ENCODE data around the gene NPIPB8.
"Not testable (repeated sequence)": the region's sequence is repeated elsewhere in the genome, so short reads cannot be mapped to it uniquely, and the experiment has no call there.

Gene NPIPB8

DNA sequence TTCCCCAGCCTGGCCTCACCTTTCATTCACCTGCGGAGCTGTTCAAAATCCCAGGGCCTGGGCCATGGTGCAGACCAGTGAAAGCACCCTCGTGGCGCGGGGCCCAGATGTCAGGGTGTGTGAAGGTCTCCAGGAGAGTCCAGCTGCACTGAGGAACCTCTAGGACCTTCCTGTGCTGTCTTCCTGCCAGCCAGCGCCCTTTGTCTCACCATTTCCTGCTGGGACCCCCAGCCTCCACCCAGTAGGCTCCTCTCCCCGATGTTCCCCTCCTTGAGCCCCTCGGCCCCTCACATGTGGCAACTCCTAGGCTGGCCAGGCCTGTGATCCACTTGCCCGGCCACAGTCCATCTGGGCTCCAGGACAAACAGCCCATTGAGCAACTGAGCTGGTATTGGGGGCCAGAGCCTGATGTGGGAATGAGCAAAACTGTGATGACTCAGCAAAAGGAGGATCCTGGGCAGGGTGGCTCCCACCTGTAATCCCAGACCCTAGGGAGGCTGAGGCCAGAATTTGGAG, 41.7 kb upstream of the NPIPB8 start:
- Histone ChIP-seq H3K79me1 (ENCODE audit: low read length) (no peaks in the 10 kb centered on the region), H3K4me3 (ENCODE audit: low read depth, low read length) (no peak overlapping the region), H2BK120ac (ENCODE audit: insufficient read depth, low read length, poor library complexity) (peak overlapping the region; percentile 5), H3K4me1 (ENCODE audit: control insufficient read depth in 1 of 2, insufficient read depth in 2 of 2, low read length in 2 of 2) (peaks cover 2 to 3% of the 10 kb centered on the region in 2 experiments), H2BK5ac (ENCODE audit: low read depth, low read length, poor library complexity) (no peak overlapping the region), H3K27ac (ENCODE audit: low read depth, low read length) (no peak overlapping the region), H3K14ac (ENCODE audit: low read length) (no peak overlapping the region), H2BK12ac (ENCODE audit: low read length) (no peak overlapping the region), H3K36me3 (ENCODE audit: control insufficient read depth in 1 of 2, insufficient read depth in 2 of 2, low read length in 2 of 2) (peaks cover 1 to 4% of the 10 kb centered on the region in 2 experiments), H3K4ac (ENCODE audit: low read depth, low read length) (no peak overlapping the region), H3K9me3 (ENCODE audit: insufficient read depth, low read depth, low read length) (no peaks in the 10 kb centered on the region), H4K8ac (ENCODE audit: low read depth, low read length) (no peak overlapping the region), H2AFZ (ENCODE audit: insufficient read depth, low read length, poor library complexity) (no peak overlapping the region), H4K91ac (ENCODE audit: low read depth, low read length) (no peak overlapping the region), H3K18ac (ENCODE audit: low read length) (no peak overlapping the region), H3K79me2 (ENCODE audit: control insufficient read depth, insufficient read depth, low read length, poor library complexity) (no peaks in the 10 kb centered on the region), H3K27me3 (ENCODE audit: insufficient read depth, low read length) (no peaks in the 10 kb centered on the region), H3K9ac (ENCODE audit: low read length) (no peak overlapping the region), H3K23ac (ENCODE audit: low read length) (no peak overlapping the region), H3K4me2 (ENCODE audit: low read length) (no peak overlapping the region), H4K12ac (ENCODE audit: low read depth, low read length) (no peak overlapping the region), H2AK5ac (ENCODE audit: low read length) (no peak overlapping the region)
- no CpG with 5 or more reads among the region's 8 CpGs for WGBS (ENCODE audit: extremely low coverage, insufficient coverage, insufficient read length)
- no peak for DNase-seq

DNA sequence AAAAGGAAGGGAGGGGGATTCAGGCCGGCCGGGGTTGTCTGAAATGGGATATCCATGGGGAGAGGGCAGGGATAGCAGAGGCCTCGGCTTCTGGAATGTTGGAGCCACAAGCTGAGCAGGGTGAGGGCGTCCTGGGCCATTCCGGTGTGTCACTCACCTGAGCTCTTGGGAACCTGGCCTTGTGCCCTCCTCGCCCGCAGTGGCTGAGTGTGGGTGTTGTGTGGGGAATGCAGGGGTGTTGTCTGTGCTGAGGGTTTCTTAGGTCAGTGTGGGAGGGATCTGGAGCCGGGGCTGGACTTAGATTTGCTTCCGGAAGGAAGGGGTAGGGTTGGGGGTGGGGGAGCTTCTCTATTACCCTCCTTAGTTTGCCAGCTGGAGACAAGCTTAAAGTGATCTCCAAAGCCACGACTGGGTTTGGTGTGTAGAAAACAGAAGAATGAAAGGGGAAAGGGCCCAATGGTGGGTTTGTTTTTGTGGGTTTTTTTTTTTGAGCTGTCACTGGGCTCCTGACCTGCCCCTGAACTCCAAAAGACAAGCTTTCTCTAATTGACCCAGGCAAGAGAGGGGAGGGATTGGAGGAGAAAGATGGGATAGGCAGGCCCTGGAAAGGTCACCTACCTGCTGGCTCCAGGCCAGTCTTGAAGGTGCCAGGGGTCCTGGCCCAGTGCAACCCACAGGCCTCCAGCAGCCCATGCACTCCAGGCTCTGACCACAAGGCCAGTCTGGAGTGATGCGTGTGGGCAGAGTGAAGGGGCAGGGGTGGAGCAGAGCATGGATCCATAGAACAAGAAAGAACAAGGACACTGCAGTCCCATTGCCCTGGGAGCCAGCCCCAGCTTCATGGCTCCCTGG, 40.8 kb upstream of the NPIPB8 start, which contains the start of gene SULT1A2:
Gene SULT1A2, minus strand, starts transcription at position 211 of the 852 bp plus-strand sequence. CDS start 1,120 bp downstream, outside the sequence.
- Histone ChIP-seq H3K79me2 (ENCODE audit: control insufficient read depth, insufficient read depth, low read length, poor library complexity) (no peaks in the 10 kb centered on the region), H3K79me1 (ENCODE audit: low read length) (no peaks in the 10 kb centered on the region), H3K4me2 (ENCODE audit: low read length) (no peak within 1 kb of the TSS), H3K27ac (ENCODE audit: low read depth, low read length) (no peak within 1 kb of the TSS), H3K4me1 (ENCODE audit: control insufficient read depth in 1 of 2, insufficient read depth in 2 of 2, low read length in 2 of 2) (peaks cover 2 to 3% of the 10 kb centered on the region in 2 experiments), H3K23ac (ENCODE audit: low read length) (no peak within 1 kb of the TSS), H2AFZ (ENCODE audit: insufficient read depth, low read length, poor library complexity) (no peak within 1 kb of the TSS), H3K4me3 (ENCODE audit: low read depth, low read length) (no peak within 1 kb of the TSS), H2BK5ac (ENCODE audit: low read depth, low read length, poor library complexity) (no peak within 1 kb of the TSS), H3K36me3 (ENCODE audit: control insufficient read depth in 1 of 2, insufficient read depth in 2 of 2, low read length in 2 of 2) (peaks cover 0 to 3% of the 10 kb centered on the region in 2 experiments), H3K18ac (ENCODE audit: low read length) (no peak within 1 kb of the TSS), H3K14ac (ENCODE audit: low read length) (no peak within 1 kb of the TSS), H3K4ac (ENCODE audit: low read depth, low read length) (no peak within 1 kb of the TSS), H3K27me3 (ENCODE audit: insufficient read depth, low read length) (no peaks in the 10 kb centered on the region), H2BK120ac (ENCODE audit: insufficient read depth, low read length, poor library complexity) (peak within 1 kb of the TSS; percentile 5), H4K12ac (ENCODE audit: low read depth, low read length) (no peak within 1 kb of the TSS), H4K8ac (ENCODE audit: low read depth, low read length) (no peak within 1 kb of the TSS), H2AK5ac (ENCODE audit: low read length) (no peak within 1 kb of the TSS), H3K9me3 (ENCODE audit: insufficient read depth, low read depth, low read length) (no peaks in the 10 kb centered on the region), H2BK12ac (ENCODE audit: low read length) (no peak within 1 kb of the TSS), H4K91ac (ENCODE audit: low read depth, low read length) (no peak within 1 kb of the TSS), H3K9ac (ENCODE audit: low read length) (no peak within 1 kb of the TSS)
- peak in 1 of 2 donors; percentile 41 for DNase-seq
- no CpG with 5 or more reads among the region's 11 CpGs for WGBS (ENCODE audit: extremely low coverage, insufficient coverage, insufficient read length)

DNA sequence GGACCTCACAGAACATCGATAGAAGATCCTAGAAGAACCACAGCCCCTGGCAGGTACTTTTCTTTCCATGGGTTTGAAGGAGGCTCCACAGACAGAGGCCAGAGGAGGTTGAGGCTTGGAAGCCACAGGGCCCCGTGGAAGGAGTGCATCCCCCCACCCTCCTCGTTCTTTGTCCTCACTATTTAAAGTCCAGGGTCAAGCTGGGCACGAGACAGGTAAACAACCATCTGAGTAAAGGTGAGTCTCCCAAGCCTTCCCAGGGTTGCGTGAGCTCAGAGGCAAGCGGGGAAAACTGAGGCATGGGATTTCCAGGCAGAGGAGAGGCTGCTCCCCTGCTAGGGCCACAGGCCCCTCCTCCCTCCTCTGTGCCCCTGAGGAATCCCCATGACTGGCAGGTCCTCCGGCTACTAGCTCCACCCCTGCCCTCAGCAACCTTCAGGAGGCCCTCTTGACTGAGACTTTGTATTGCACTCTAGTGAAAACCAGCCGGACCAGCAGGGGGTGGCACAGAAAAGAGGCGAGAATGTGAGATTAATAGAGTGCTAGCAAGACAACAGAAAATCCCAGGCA, 40.1 kb upstream of the NPIPB8 start:
- Histone ChIP-seq H3K36me3 (ENCODE audit: control insufficient read depth in 1 of 2, insufficient read depth in 2 of 2, low read length in 2 of 2) (no peaks in the 10 kb centered on the region), H3K27me3 (ENCODE audit: insufficient read depth, low read length) (no peaks in the 10 kb centered on the region), H3K79me2 (ENCODE audit: control insufficient read depth, insufficient read depth, low read length, poor library complexity) (no peaks in the 10 kb centered on the region), H3K9ac (ENCODE audit: low read length) (no peak overlapping the region), H2BK120ac (ENCODE audit: insufficient read depth, low read length, poor library complexity) (no peak overlapping the region), H4K91ac (ENCODE audit: low read depth, low read length) (no peak overlapping the region), H3K14ac (ENCODE audit: low read length) (no peak overlapping the region), H2AK5ac (ENCODE audit: low read length) (no peak overlapping the region), H3K23ac (ENCODE audit: low read length) (no peak overlapping the region), H3K4ac (ENCODE audit: low read depth, low read length) (no peak overlapping the region), H4K8ac (ENCODE audit: low read depth, low read length) (no peak overlapping the region), H2AFZ (ENCODE audit: insufficient read depth, low read length, poor library complexity) (no peak overlapping the region), H3K4me2 (ENCODE audit: low read length) (no peak overlapping the region), H3K4me3 (ENCODE audit: low read depth, low read length) (no peak overlapping the region), H3K79me1 (ENCODE audit: low read length) (no peaks in the 10 kb centered on the region), H3K4me1 (ENCODE audit: control insufficient read depth in 1 of 2, insufficient read depth in 2 of 2, low read length in 2 of 2) (peaks cover 2 to 3% of the 10 kb centered on the region in 2 experiments), H2BK12ac (ENCODE audit: low read length) (no peak overlapping the region), H3K9me3 (ENCODE audit: insufficient read depth, low read depth, low read length) (no peaks in the 10 kb centered on the region), H3K18ac (ENCODE audit: low read length) (no peak overlapping the region), H3K27ac (ENCODE audit: low read depth, low read length) (no peak overlapping the region), H4K12ac (ENCODE audit: low read depth, low read length) (no peak overlapping the region), H2BK5ac (ENCODE audit: low read depth, low read length, poor library complexity) (no peak overlapping the region)
- no CpG with 5 or more reads among the region's 9 CpGs for WGBS (ENCODE audit: extremely low coverage, insufficient coverage, insufficient read length)
- peak in 1 of 2 donors; percentile 10 for DNase-seq

DNA sequence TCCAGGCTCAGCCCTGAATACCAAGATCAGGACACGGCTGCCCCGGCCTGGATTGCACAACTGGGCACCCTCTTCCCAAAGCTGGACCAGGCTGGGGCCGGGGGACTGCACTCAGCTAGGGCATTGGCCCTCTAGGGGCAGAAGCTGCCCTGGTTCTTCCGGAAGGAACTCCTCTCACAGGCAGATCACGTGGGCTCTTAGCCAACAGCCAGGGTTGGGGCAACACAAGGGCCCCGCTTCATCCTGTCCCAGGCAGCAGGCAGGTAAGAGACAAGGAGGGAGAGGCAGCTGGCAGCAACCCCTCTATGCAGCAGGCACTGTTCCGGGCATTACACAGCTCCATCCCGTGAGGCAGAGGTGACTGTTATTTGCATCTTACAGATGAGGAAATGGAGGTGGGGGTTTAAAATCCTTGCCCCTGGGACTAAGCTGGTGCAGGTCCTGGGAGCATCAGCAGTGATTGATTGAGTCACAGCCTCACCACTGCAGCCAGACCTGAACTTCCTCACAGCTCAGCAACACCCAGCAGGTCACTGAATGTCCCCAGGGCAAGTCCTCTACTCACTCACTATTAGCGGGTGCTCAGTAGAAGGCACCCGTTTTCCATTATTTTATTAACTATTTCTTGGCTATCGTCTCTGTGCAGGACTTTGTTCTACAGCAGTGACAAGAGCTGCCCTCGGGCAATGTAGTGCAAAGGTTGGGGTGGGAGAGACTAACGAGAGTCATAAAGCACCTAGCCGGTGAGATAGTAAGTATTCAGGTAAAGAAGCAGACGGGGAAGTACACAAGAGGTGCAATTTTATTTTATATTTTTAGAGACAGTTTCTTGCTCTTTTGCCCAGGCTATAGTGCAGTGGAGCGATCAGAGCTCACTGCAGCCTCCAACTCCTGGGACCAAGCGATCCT, 38.2 kb upstream of the NPIPB8 start:
- not testable (repeated sequence) for H2AK5ac ChIP-seq (ENCODE audit: low read length); H2BK5ac ChIP-seq (ENCODE audit: low read depth, low read length, poor library complexity); H2BK12ac ChIP-seq (ENCODE audit: low read length); H3K27ac ChIP-seq (ENCODE audit: low read depth, low read length); H3K23ac ChIP-seq (ENCODE audit: low read length); H3K4me1 ChIP-seq (ENCODE audit: control insufficient read depth in 1 of 2, insufficient read depth in 2 of 2, low read length in 2 of 2); H2BK120ac ChIP-seq (ENCODE audit: insufficient read depth, low read length, poor library complexity); H3K36me3 ChIP-seq (ENCODE audit: control insufficient read depth in 1 of 2, insufficient read depth in 2 of 2, low read length in 2 of 2); H3K9ac ChIP-seq (ENCODE audit: low read length); H3K14ac ChIP-seq (ENCODE audit: low read length); H3K4ac ChIP-seq (ENCODE audit: low read depth, low read length); H3K79me1 ChIP-seq (ENCODE audit: low read length); DNase-seq; H3K4me2 ChIP-seq (ENCODE audit: low read length); H3K79me2 ChIP-seq (ENCODE audit: control insufficient read depth, insufficient read depth, low read length, poor library complexity); H2AFZ ChIP-seq (ENCODE audit: insufficient read depth, low read length, poor library complexity); H3K9me3 ChIP-seq (ENCODE audit: insufficient read depth, low read depth, low read length); H3K27me3 ChIP-seq (ENCODE audit: insufficient read depth, low read length); H4K8ac ChIP-seq (ENCODE audit: low read depth, low read length); H3K18ac ChIP-seq (ENCODE audit: low read length); H3K4me3 ChIP-seq (ENCODE audit: low read depth, low read length); H4K91ac ChIP-seq (ENCODE audit: low read depth, low read length); H4K12ac ChIP-seq (ENCODE audit: low read depth, low read length)
- WGBS (ENCODE audit: extremely low coverage, insufficient coverage, insufficient read length), result no CpG with 5 or more reads among the region's 17 CpGs

Measured in trophoblast cell (in vitro differentiated cells and primary cell).